ENCODE data around the gene OR5A1. TPM values are rescaled to one million over a fixed set of nuclear protein-coding genes. Genes with fewer than 3 reads are reported as not detected.

The OR5A1 gene
- total RNA-seq (2021) (not detected in 2 replicates), Bru-seq, nascent RNA (not detected), BruChase-seq, experiment 1, labeled RNA remaining after a 2-hour chase (not detected), BruChase-seq, experiment 2, labeled RNA remaining after a 6-hour chase (percentile 13 among the genes with signal in this experiment)
- long read RNA-seq, result 0 reads

DNA sequence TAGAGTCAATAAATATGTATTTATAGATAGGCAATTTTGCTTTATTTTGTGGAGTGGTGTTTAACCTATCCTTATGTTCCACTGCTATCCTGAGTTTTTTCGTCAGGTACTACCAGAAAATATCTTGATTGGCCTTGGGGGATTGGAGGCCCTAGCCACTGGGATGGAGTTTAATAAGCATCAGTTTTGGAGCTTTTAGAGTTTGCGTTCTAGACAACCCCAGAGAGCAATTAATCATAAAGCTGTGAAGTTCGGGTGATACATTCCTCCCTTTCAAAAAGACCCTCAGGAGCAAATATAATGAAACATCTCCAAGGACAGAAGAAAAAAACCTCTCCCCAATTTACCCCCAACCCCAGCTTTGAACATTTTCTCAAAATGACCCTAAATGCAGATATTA is at the start of gene OR5A1:
OR5A1 (plus strand) TSS at position 301 of the 400 bp plus-strand sequence. CDS start 6,700 bp downstream, outside the sequence.
- no peaks in the 10 kb centered on the region for H3K27me3 ChIP-seq (replicated peaks; ENCODE audit: insufficient read depth, low read depth, low read length, poor library complexity)
- no peak within 1 kb of the TSS for H3K27ac ChIP-seq (ENCODE audit: low read depth, low read length, poor library complexity, severe bottlenecking)
- ChIA-PET CTCF (interaction anchor here (0.5 kb wide), 1 partner anchor 101 kb away, joined by 7 read pairs; no protein-coding TSS in a partner anchor), POLR2A (ENCODE audit: low non-redundant PET) (no interaction called here)
- no peak for TF ChIP-seq EZH2 (IDR thresholded peaks at IDR 0.05; ENCODE audit: borderline replicate concordance, low read depth, low read length, poor library complexity, severe bottlenecking)
- TF ChIP-seq, protein P1, sequence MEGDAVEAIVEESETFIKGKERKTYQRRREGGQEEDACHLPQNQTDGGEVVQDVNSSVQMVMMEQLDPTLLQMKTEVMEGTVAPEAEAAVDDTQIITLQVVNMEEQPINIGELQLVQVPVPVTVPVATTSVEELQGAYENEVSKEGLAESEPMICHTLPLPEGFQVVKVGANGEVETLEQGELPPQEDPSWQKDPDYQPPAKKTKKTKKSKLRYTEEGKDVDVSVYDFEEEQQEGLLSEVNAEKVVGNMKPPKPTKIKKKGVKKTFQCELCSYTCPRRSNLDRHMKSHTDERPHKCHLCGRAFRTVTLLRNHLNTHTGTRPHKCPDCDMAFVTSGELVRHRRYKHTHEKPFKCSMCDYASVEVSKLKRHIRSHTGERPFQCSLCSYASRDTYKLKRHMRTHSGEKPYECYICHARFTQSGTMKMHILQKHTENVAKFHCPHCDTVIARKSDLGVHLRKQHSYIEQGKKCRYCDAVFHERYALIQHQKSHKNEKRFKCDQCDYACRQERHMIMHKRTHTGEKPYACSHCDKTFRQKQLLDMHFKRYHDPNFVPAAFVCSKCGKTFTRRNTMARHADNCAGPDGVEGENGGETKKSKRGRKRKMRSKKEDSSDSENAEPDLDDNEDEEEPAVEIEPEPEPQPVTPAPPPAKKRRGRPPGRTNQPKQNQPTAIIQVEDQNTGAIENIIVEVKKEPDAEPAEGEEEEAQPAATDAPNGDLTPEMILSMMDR (conservative IDR thresholded peaks at IDR 0.05; ENCODE audit: low read depth, low read length), result no peak
- no peak for DNase-seq (ENCODE audit: low spot score)
- H3K9me3 ChIP-seq (ENCODE audit: low read depth, low read length, poor library complexity, severe bottlenecking), result no peaks in the 10 kb centered on the region
- peaks cover 6% of the 10 kb centered on the region for H3K4me1 ChIP-seq (ENCODE audit: insufficient read depth, low read length, poor library complexity, severe bottlenecking)
- no peaks in the 10 kb centered on the region for H3K36me3 ChIP-seq (ENCODE audit: insufficient read depth, low read length, poor library complexity, severe bottlenecking)
- BruUV-seq (replicated peaks), result no TSS peak
- H3K4me3 ChIP-seq (ENCODE audit: low read depth, low read length, poor library complexity, severe bottlenecking), result no peak within 1 kb of the TSS
- intact Hi-C loops (cut with micrococcal nuclease; ENCODE audit: unreplicated experiment), result loop anchor here (5.0 kb wide), 1 partner anchor 246 kb away; no protein-coding TSS in a partner anchor

DNA sequence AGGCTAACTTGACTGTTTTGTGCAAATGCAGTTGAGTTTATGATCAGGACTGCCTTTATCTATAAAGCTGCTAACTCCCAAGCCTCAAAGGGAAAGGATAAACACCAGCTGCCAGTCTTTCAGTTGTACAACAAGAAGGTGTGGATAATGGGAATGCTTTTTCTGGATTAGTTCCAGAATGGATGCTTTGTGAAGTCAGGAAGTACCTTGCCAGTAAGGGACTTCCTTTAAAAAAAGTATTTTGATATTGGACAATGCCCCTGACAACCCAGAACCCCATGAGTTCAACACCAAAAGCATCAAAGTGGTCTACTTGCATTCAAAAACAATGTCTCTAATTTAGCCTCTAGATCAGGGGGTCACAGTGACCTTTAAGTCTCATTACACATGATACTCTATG is 42.1 kb upstream of the OR5A1 start:
- H3K27ac ChIP-seq (ENCODE audit: low read depth, low read length, poor library complexity, severe bottlenecking), result no peak overlapping the region
- H3K27me3 ChIP-seq (replicated peaks; ENCODE audit: insufficient read depth, low read depth, low read length, poor library complexity), result no peaks in the 10 kb centered on the region
- ChIA-PET POLR2A (ENCODE audit: low non-redundant PET) (no interaction called here), CTCF (no interaction called here)
- H3K36me3 ChIP-seq (ENCODE audit: insufficient read depth, low read length, poor library complexity, severe bottlenecking), result no peaks in the 10 kb centered on the region
- TF ChIP-seq, protein P1 (conservative IDR thresholded peaks at IDR 0.05; ENCODE audit: low read depth, low read length), result no peak
- TF ChIP-seq EZH2 (IDR thresholded peaks at IDR 0.05; ENCODE audit: borderline replicate concordance, low read depth, low read length, poor library complexity, severe bottlenecking), result no peak
- BruUV-seq (replicated peaks), result no TSS peak
- intact Hi-C loops (cut with micrococcal nuclease; ENCODE audit: unreplicated experiment), result no loop called here
- H3K9me3 ChIP-seq (ENCODE audit: low read depth, low read length, poor library complexity, severe bottlenecking), result no peaks in the 10 kb centered on the region
- H3K4me3 ChIP-seq (ENCODE audit: low read depth, low read length, poor library complexity, severe bottlenecking), result no peak overlapping the region
- no peaks in the 10 kb centered on the region for H3K4me1 ChIP-seq (ENCODE audit: insufficient read depth, low read length, poor library complexity, severe bottlenecking)
- no peak for DNase-seq (ENCODE audit: low spot score)

DNA sequence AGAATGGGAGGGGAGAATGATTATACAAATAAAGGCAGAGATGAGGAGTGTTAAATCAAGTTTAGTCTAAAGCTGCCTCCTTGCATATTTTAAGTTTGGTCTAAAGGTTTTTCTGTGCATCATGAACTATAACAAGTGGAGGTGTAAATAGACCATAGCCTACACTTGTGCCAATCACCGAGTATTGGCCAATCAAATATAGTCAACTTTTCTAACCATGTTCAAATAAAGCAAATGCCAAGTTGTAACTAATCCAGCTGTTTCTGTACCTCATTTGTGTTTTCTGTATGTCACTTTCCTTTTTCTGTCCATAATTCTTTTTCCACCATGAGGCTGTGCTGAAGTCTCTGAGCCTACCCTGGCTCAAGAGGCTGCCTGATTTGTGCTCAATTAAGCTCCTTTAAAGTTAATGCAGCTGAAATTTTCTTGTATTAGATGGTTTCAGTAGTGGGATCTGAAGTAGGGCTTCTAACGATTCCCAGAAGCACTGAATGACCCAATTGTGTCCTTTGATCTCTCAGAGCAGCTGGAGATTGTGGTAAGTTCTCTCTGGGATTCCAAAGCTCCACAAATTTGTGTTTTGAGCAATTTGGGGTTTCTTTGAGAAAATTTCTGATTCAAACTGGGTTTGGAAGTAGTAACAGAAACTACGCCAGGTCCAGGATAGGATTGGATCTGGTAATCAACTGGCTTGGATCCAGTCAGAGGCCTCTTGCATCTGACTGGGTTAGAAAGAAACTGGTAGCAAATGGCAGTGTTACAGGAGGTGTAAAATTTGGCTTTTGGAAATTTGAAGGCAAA is 35.6 kb upstream of the OR5A1 start:
- Histone ChIP-seq H3K9me3 (ENCODE audit: low read depth, low read length, poor library complexity, severe bottlenecking) (peaks cover 21% of the 10 kb centered on the region), H3K27ac (ENCODE audit: low read depth, low read length, poor library complexity, severe bottlenecking) (no peak overlapping the region), H3K36me3 (ENCODE audit: insufficient read depth, low read length, poor library complexity, severe bottlenecking) (no peaks in the 10 kb centered on the region), H3K4me1 (ENCODE audit: insufficient read depth, low read length, poor library complexity, severe bottlenecking) (no peaks in the 10 kb centered on the region), H3K4me3 (ENCODE audit: low read depth, low read length, poor library complexity, severe bottlenecking) (no peak overlapping the region), H3K27me3 (replicated peaks; ENCODE audit: insufficient read depth, low read depth, low read length, poor library complexity) (no peaks in the 10 kb centered on the region)
- intact Hi-C loops (cut with micrococcal nuclease; ENCODE audit: unreplicated experiment), result no loop called here
- POLR2A ChIA-PET (ENCODE audit: low non-redundant PET), result no interaction called here
- CTCF ChIA-PET, result interaction anchor here (0.6 kb wide), 1 partner anchor 1769 kb away, joined by 4 read pairs; no protein-coding TSS in a partner anchor
- TF ChIP-seq, protein P1 (conservative IDR thresholded peaks at IDR 0.05; ENCODE audit: low read depth, low read length), result no peak
- no peak for TF ChIP-seq EZH2 (IDR thresholded peaks at IDR 0.05; ENCODE audit: borderline replicate concordance, low read depth, low read length, poor library complexity, severe bottlenecking)
- no peak for DNase-seq (ENCODE audit: low spot score)
- BruUV-seq (replicated peaks), result no TSS peak
